Upper lobe of right lung (tissue), 1 donor: ENCODE results near the gene NAT8L. TPM values are rescaled to one million over a fixed set of nuclear protein-coding genes. Genes with fewer than 3 reads are reported as not detected.

Experiments used
- ATAC-seq: fragments of 200-7000 bp; cut with Tn5 transposase; one replicate; pipeline ENCODE4 v1.9.1; 2020; ENCODE audit warnings: mild to moderate bottlenecking, moderate library complexity
- DNase-seq: peaks from one replicate; pipeline ENCODE4 v3.0.0-alpha.2; 2020
- H3K27ac ChIP-seq: fragments of 200-600 bp; one replicate; pipeline ENCODE4 v1.8.0; 2022
- H3K27me3 ChIP-seq: fragments of 200-600 bp; one replicate; pipeline ENCODE4 v1.8.0; 2022; ENCODE audit warnings: mild to moderate bottlenecking
- H3K36me3 ChIP-seq: fragments of 200-600 bp; one replicate; pipeline ENCODE4 v1.8.0; 2022
- H3K4me1 ChIP-seq: fragments of 200-600 bp; one replicate; pipeline ENCODE4 v1.8.0; 2022
- H3K4me3 ChIP-seq: fragments of 200-600 bp; one replicate; pipeline ENCODE4 v1.8.0; 2022; ENCODE audit warnings: mild to moderate bottlenecking
- H3K9me3 ChIP-seq: fragments of 200-600 bp; one replicate; pipeline ENCODE4 v1.8.0; 2022
- intact Hi-C: fragments of 100-400 bp; cut with DNase I; formaldehyde crosslinking; loops from one replicate; pipeline ENCODE4 v1.11.0; 2022
- total RNA-seq: library from RNA; stranded (reverse); fragmentation: NEBNext Ultra II Directional; extraction: Animal tissue kit (Norgen Biotek cat#: 25700); gene quantifications from one replicate; pipeline ENCODE4 v1.2.1, GENCODE V29; 2021
- TF ChIP-seq, protein P1 (sequence below): fragments of 200-600 bp; IDR thresholded peaks from one replicate; pipeline ENCODE4 v1.8.0; 2022; ENCODE audit warnings: antibody characterized with exemption
- donor health status: DM: no; HTN: yes; CAD: no; lungs with severe emphysema.

The NAT8L gene
- total RNA-seq, 1 donor from 2014 or later = 0.46 TPM

GRCh38 chr4:2068566-2068965 lies 9.4 kb downstream of the NAT8L start:
- DNase-seq (peak; percentile 40), ATAC-seq (no peak)
- Histone ChIP-seq H3K9me3 (no peaks in the 10 kb centered on the region), H3K27me3 (no peaks in the 10 kb centered on the region), H3K4me3 (no peak overlapping the region), H3K36me3 (no peaks in the 10 kb centered on the region), H3K4me1 (no peaks in the 10 kb centered on the region), H3K27ac (no peak overlapping the region)
- TF ChIP-seq, protein P1, sequence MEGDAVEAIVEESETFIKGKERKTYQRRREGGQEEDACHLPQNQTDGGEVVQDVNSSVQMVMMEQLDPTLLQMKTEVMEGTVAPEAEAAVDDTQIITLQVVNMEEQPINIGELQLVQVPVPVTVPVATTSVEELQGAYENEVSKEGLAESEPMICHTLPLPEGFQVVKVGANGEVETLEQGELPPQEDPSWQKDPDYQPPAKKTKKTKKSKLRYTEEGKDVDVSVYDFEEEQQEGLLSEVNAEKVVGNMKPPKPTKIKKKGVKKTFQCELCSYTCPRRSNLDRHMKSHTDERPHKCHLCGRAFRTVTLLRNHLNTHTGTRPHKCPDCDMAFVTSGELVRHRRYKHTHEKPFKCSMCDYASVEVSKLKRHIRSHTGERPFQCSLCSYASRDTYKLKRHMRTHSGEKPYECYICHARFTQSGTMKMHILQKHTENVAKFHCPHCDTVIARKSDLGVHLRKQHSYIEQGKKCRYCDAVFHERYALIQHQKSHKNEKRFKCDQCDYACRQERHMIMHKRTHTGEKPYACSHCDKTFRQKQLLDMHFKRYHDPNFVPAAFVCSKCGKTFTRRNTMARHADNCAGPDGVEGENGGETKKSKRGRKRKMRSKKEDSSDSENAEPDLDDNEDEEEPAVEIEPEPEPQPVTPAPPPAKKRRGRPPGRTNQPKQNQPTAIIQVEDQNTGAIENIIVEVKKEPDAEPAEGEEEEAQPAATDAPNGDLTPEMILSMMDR = no peak
- intact Hi-C loops = no loop called here

DNA sequence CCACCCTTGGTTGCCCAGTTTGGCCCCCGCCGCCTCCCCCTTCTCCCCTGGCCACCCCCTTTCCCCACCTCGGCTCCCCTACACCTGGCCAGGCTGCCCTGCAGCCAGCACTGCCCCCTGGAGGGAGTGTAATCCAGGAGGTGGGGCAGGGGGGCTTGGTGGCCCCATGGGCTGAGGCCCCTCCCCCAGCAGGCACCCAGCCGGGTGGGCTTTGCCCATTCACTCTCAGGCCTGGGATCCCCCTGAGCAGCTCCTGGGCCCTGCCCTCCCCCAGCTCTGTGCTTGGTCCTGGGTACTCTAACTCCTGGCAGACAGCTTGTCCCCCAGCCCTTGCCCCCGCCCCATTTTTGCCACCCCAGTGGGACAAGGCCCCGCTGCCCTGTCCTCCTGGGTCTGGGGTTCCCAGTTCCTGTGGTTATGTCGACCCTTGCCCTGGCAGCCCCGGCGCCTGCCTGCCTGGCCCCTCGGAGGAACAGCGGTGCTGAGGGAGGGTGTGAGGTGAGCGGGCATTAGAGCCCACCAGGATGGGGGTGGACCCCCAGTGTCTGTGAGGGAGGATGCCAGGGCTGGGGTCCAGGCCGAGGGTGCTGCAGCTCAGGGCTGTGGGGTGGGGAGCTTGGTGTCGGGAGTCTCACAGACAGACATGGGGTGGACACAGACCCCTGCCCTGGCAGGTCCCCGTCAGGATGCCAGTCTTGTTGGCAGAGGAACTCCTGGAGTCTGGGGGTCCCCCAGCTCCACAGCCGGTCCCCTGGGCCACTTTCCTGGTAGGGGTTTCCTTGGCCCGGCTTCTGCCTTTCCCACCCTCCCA lies 10.2 kb downstream of the NAT8L start:
- Histone ChIP-seq H3K4me3 (no peak overlapping the region), H3K9me3 (no peaks in the 10 kb centered on the region), H3K27ac (no peak overlapping the region), H3K4me1 (no peaks in the 10 kb centered on the region), H3K27me3 (no peaks in the 10 kb centered on the region), H3K36me3 (no peaks in the 10 kb centered on the region)
- DNase-seq (peak; percentile 58), ATAC-seq (no peak)
- TF ChIP-seq, protein P1 = no peak
- intact Hi-C loops = no loop called here

DNA sequence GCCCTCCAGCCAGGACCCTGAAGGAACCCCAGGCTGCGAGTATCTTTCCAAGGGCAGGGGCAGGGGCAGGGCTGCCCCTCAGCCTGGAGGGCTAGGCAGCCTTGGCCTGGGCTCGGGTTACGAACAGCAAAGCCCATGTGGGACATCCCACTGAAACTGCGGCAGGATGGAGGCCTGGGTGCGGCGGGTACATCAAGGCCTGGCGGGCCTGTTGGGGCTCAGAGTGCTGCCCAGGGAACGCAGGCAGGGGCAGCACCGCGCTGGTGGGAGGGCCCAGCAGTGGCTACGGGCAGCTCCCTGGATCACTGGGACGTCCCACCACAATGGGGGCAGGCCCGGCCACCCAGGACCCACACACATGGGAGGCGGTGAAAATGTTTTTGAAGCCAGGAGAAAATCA lies 10.9 kb downstream of the NAT8L start:
- intact Hi-C loops = no loop called here

DNA sequence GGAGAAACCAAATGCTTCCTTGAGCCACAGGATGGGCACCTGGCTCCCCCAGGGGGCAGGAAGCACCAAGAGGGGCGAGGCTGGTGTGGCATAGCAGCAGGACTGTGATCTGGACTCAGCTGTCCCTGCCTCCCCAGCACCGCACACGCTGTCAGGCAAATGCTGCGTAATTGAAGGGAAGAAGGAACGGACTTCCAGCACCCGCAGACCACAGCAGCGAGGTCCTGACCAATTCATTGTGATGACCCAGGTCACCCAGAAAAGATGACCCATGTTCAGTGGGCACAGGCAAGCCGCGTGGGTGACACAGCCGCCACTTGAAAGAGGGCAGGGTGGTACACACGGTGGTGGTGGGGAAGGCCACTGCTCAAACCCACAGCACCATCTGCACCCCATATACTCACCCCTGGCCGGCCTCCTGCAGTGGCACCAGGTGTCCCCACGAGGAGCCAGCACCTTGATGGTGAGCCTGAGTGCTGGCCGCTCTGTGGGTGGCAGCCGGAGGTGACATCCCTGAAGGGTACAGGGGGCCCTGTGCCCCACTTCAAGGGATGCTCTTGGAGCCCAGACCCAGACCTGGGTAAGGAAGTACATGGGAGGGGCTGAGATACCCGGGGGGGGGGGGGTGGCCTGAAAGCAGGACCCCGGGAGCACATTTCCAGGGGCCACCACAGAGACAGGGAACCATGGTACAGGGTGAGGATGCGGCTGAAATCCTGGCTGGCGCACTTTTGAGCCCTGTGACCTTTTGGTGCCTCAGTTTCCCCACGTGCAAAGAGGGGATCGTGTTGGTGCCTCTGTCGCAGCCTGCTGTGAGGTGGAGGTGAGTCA lies 11.5 kb downstream of the NAT8L start:
- TF ChIP-seq, protein P1 = no peak
- no peaks in the 10 kb centered on the region for H3K36me3 ChIP-seq
- H3K27ac ChIP-seq = no peak overlapping the region
- ATAC-seq (no peak), DNase-seq (peak; percentile 50)
- H3K27me3 ChIP-seq = no peaks in the 10 kb centered on the region
- H3K4me3 ChIP-seq = no peak overlapping the region
- intact Hi-C loops = no loop called here
- no peaks in the 10 kb centered on the region for H3K4me1 ChIP-seq
- H3K9me3 ChIP-seq = no peaks in the 10 kb centered on the region

More for the DNA sequence above, 10.9 kb downstream of the NAT8L start:
- no peak overlapping the region for H3K4me3 ChIP-seq
- ATAC-seq (no peak), DNase-seq (no peak)
- TF ChIP-seq, protein P1 = no peak
- no peaks in the 10 kb centered on the region for H3K36me3 ChIP-seq
- no peaks in the 10 kb centered on the region for H3K27me3 ChIP-seq
- H3K9me3 ChIP-seq = no peaks in the 10 kb centered on the region
- no peaks in the 10 kb centered on the region for H3K4me1 ChIP-seq
- no peak overlapping the region for H3K27ac ChIP-seq

- DNase-seq = peak; percentile 59
- TF ChIP-seq, protein P1 = no peak
- Histone ChIP-seq H3K4me1 (no peaks in the 10 kb centered on the region), H3K27me3 (no peaks in the 10 kb centered on the region), H3K27ac (no peak overlapping the region), H3K4me3 (no peak overlapping the region), H3K36me3 (no peaks in the 10 kb centered on the region), H3K9me3 (no peaks in the 10 kb centered on the region)
- no peak for ATAC-seq
- intact Hi-C loops = no loop called here
Observed at GRCh38 chr4:2071252-2071911, 12.3 kb downstream of the NAT8L start.
